Measurements from ENCODE around the gene TEX11.

DNA sequence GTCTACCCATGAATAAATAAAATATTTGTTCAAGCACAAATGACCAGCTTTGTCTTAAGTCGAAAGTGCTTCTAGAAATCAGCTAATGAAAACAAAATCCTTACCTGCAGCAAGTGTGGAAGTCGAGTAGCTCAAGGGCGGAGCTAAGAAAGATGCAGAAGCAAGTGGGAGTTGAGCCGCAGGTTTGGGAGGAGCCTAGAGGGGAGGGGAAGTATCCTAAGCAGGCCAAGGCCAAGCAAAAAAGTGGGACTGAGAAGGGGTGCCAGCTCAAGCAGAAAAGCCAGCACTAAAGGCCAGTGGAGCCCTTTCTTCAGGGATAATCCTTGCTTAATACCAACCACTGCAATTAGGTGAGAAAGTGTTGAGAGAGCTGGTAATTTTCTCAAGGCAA lies 403.1 kb downstream of the TEX11 start:
- TF ChIP-seq MED13 (CRISPR knock-in tag; IDR thresholded peaks at IDR 0.05) (no peak), ARNT (IDR thresholded peaks at IDR 0.05) (no peak), TAF1 (CRISPR knock-in tag; IDR thresholded peaks at IDR 0.05) (no peak), ETV6 (CRISPR knock-in tag; conservative IDR thresholded peaks at IDR 0.05) (no peak), MYC (CRISPR knock-in tag; IDR thresholded peaks at IDR 0.05; ENCODE audit: borderline replicate concordance) (no peak), HNRNPLL (IDR thresholded peaks at IDR 0.05; ENCODE audit: low read depth, low read length, poor library complexity, severe bottlenecking) (no peak), GTF2F1 (IDR thresholded peaks at IDR 0.05; ENCODE audit: low read length) (no peak), ZNF619 (CRISPR knock-in tag; IDR thresholded peaks at IDR 0.05) (no peak), ZNF24 (IDR thresholded peaks at IDR 0.05) (no peak)
- TF ChIP-seq, protein P1, sequence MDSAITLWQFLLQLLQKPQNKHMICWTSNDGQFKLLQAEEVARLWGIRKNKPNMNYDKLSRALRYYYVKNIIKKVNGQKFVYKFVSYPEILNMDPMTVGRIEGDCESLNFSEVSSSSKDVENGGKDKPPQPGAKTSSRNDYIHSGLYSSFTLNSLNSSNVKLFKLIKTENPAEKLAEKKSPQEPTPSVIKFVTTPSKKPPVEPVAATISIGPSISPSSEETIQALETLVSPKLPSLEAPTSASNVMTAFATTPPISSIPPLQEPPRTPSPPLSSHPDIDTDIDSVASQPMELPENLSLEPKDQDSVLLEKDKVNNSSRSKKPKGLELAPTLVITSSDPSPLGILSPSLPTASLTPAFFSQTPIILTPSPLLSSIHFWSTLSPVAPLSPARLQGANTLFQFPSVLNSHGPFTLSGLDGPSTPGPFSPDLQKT (CRISPR knock-in tag; IDR thresholded peaks at IDR 0.05; ENCODE audit: borderline replicate concordance): no peak
